GM19328 (cell line): ENCODE measurements around the gene ABCA1.

Source experiments
- ATAC-seq: cut with Tn5 transposase; IDR thresholded peaks from one replicate; pipeline ENCODE4 v1.9.1; 2021; ENCODE audit warnings: mild to moderate bottlenecking, moderate library complexity; ENCODE audit not compliant: unreplicated experiment

Gene ABCA1

DNA sequence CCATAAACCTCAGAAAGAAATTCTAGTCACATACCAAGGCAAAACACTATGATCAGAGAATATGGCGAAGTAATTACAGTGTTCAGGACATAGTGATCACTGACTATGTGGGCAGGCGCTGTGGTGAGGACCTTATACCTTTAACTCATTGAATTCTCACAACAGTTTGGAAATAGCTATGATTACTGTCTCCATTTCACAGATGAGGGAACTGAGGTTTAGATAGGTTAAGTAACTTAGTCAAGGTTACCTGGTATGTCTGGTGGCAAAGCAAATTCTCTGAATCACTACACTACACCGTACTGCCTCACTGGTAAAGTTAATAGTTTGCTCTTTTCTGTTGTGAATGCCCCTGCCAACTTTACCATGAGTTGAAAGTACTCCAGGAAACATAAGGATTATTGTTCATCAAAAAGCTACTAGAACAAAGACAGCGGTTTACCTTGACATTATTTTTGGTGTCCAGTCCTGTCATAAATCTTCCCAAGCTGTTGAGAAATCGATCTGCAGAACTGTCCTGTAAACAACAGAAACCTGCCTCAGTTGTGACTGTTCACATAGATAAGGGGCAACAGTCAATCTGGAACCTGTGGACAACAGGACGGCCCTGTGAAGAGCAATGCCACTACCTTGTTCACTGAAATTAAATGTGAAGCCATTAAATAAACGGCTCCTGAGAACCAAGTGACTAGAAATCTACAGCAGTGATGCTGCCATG lies 127.7 kb downstream of the ABCA1 start:
- ATAC-seq, result no peak

DNA sequence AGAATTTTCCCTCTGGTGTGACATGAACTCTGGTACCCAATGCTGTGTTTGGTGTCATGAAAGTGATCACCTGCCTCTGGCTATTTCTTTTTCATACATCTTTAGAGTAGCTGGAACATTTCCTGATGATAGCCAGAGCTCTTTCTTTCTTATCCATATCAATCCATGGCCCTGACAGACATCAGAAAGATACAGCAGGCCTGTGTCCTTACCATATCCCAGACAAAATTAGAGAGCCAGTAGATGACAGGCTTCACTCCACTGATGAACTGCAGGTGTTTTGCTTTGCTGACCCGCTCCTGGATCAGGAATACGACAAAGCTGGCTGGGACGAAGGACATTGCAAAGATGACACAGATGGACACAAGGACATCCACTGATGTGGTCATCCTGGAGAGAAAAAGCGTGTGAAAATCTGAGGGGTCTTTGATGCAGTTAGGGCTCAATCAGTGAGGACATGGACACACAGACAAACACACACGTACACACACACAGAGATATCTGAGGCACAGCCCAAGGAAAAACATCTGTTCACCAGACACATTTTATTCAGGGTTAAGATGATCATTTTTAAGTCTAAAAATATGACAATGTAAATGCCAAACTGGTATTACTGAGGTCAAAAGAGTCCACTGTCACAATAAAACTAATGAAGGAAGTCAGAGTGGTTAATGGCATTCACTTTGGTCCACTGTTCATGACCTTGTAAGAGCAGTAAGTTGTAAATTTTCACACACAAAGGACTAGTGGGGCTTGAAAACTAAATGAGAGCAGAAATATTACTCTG lies 129.6 kb downstream of the ABCA1 start:
- ATAC-seq, result no peak

DNA sequence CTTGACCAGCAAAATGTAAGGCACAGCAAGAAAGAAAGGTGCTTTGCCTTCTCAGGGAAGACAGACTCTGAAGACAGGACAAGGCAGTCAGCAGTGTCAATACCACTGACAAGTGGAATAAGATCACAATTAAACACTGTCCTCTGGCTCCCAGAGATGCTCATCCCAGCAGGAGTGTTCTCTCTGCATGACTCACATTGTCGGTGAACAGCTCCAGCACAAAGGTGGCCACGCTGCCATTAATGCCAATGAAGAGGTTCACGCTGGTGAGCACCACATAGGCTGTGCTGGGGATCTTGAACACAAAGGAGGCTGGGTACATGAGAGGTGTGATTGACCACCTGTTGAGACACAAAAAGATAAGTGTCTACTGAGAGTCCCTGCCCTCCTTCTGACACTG lies 132.1 kb downstream of the ABCA1 start:
- no peak for ATAC-seq

DNA sequence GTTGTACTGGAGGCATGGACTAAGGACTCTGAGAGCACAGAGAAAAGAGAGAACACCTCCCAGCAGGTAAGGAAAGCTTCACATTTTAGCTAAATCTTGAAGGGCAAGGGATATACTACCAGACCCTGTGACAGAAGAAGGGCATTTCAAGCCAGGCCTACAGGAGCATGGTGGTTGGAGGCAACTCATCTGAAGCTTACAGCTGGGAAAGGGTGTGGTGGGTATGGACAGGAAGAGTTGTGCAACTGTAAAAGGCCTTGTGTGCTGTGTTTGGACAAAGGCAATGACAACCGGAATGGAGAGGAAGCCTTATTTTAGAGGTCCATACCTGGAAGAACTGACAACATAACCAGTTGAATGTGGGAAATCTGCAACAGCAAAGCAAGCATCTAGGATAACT lies 132.9 kb downstream of the ABCA1 start:
- no peak for ATAC-seq

DNA sequence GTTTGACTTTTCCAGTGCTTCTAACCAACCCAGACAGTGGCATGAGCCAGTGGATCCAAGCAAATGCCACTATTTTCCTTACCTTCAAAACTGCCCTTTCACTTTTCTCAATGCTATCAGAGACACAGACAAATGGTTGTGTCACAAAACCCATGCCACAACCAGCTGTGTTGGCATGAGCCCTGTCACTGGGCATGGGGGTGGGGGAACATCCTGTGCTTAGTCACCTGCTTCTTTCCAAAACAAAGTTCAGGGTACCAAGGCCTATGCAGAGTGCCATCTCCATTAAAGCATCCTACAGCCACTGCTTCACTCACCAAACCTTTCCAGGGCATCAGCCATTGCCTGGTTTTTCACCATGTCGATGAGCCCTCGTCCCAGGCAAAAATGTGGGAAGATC lies 133.9 kb downstream of the ABCA1 start:
- ATAC-seq, result no peak

DNA sequence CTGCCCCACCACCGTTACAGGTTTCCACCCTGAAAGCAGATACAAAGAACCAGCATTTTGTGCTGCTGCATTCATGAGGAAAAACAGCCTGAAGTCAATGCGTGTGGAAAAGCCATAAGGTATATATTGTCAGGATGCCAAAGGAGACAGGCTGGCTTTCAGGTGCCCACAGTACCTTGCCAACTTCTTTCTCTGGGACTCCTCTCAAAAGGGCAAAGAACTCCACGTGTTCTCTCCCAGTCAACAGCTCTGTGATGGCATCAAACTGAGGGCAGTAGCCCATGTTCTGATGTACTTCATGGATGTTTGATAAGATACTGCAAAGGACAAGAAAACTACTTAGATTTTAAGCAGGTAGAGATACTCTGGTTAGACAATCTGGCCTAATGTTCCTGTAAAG lies 139.7 kb downstream of the ABCA1 start:
- no peak for ATAC-seq

DNA sequence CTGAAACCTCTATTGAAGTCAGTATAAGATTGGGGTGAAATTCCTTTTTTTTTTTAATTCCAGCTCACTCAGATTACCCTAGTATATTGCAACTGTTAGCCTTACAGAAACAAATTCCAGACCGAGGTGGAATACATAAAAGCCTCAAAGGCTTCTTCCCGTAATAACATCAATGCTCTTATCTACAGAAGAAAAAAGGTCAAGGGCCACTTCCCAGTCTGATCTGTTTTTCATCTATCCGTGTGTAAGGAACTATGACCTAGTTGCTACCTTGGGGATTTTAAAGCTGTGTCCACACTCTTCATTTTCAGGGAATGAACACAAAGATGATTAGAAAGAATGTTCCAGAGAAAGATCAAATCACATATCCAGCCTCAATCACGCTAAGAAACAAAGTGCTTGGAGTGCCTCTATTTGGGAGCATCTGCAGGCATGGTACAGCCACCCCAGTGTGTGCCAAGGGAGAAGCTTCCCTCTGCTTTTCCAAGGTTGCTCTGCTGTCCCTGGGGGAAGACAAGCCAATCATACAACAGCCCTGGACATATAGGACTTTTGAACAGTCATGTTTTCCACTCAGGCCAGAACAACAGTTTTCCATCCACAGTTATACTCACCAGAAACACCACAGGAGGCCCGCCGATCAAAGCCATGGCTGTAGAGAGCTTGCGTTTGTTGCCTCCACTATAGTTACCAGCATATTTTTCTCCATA lies 140.5 kb downstream of the ABCA1 start:
- no peak for ATAC-seq

DNA sequence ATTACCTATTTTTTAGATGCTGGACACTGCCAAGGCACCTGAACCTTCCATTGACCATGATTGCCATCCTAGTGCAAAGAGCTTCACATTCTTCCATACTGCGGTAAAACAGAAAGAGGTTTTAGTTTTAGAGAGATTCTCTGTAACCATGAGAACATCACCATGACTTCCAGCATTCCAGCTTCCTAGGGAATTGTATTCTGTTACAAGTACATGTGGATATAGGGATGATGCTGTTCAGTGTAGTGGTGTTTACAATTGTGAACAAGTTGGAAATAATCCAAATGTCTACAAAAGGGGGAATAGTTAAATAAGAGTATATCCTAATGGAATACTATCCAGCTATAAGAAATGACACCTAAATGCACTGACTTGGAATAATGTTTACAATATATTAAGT lies 141.7 kb downstream of the ABCA1 start:
- no peak for ATAC-seq

DNA sequence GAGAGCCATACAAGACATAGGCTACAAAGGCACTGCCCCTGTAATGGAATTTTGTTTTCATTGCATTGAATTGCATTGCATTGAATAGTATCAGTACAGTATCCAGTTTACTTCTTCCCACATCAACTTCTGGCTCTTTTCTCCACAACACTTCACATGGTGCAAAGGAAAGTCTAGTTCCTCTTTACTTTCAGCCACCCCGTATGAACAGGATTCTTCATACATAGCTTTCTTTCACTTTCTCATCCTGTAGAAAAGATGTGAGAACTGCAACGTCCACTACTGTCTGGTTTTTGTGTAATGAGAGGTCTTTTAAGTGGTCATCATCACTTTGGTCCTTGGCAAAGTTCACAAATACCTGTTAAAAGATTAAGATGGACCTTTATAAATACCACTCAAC lies 143.9 kb downstream of the ABCA1 start:
- ATAC-seq, result peak; percentile 69

DNA sequence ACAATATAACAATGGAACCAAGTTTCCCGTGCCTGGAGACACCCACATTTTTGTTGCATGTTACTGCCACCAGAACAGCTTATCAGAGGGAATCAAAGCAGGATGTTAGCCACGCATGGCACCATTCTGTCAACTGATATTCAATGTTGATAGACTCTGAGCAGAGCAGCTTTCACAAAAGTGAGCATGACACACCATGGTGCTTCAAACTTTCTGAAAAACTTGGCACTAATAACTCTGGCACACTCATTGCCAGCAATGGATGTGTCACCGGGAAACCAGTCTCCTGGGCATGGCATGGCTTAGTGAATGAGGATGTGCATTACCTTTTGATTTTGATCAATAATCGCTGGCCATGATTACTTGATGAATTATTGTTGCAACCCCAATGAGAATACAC lies 144.4 kb downstream of the ABCA1 start:
- ATAC-seq, result no peak

DNA sequence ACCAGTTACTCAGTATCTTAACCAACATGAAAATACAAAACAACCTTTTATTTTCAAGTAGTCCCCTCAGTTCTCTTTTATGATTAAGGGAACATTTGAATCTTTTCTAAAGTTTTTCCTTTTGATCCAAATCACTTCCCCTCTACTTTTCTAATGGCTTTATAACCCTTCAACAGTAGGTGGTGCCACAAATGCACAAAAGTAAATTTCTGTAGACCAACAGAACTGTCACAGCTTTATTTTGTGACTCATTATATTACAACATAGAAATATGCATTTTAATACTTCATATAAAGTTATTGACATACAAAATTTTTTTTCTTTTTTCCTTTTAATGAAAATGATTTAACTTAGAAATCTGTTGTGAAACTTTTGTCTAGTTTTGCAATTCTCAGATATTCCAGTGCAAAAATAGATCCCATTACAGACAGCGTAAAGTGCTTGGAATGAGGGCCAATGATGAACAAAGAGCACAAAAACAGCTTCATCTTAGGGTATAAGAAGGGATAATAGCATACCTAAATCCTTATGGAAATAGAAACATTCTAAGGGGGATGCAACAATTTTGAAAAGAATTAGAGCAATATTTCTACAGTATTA lies 147.1 kb downstream of the ABCA1 start:
- ATAC-seq, result peak; percentile 36

DNA sequence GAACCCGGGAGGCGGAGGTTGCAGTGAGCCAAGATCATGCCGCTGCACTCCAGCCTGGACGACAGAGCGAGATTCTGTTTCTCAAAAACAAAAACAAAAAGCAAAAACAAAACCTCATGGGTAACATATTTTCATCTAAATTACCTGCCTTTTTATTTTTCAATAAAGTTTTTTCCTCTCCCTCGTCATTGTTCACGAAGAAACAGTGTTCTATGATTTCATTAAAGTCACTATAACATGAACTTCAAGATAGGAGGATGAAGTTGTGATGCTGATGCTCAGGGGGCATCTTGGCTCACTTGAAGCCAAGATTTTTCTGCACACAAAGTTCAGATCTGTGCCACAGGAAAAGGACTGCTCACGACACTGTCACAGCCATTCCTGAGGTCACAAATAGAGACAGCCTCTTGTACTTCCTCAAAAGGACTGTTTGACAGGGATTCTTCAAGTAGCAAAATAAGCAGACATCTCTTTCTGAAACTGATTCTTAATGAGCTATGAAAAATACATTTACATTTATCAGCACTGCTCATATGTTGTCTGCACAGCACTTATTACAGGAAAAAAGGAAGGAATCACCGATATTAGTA lies 147.9 kb downstream of the ABCA1 start:
- ATAC-seq, result no peak

DNA sequence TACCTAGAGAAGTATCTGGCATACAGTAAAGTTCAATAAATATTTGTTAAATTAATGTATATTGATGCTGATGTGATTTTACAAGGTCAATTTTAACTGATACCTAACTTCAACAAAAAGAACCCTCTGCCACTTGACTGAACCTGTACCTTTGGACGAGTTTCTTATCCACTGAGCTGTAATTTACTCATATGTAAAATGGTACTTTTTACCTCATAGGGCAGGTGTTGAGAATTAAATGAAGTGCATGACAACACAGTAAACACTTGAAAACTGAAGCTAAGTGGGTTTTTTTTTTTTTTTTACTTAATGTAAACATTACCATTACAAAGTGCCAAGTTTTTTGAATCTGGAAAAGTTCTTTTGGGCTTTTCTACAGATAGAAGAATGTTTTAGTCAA lies 148.6 kb downstream of the ABCA1 start:
- no peak for ATAC-seq

DNA sequence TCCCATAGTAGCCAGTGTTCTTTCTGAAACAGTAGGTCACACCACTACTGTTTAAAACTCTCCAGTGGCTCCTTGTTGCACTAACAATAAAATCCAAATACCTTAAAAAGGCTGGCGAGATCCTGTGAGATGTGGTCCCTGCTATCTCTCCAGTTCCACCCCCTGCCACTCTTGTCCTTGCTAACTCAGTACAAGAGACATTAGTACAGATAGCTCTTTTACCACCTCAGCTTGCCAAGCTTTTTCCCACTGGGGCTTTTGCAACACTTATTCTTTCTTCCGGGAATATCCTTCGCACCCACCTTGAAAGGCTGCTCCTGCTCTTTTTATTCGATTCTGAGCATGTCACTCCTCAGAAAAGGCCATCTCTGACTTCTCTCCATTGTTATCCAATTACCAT lies 149.2 kb downstream of the ABCA1 start:
- ATAC-seq, result no peak

DNA sequence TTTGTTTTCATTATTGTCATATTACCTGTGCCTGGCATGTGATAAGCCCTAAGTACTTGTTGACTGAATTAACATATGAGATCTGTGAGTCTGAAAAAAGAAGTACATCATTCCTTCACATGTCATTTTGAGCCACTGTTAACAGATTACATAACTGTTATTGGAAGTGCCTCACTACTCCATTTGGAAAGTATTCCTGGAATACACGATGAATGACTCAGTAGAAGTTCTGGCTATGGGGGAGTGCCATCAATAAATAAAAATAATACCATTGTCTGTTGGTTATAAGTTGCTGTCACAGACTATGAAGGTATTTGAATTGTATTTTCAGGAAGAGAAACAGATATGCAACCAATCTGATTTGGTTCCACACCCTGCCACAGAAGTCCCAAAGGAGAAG lies 151.2 kb downstream of the ABCA1 start:
- ATAC-seq, result no peak

DNA sequence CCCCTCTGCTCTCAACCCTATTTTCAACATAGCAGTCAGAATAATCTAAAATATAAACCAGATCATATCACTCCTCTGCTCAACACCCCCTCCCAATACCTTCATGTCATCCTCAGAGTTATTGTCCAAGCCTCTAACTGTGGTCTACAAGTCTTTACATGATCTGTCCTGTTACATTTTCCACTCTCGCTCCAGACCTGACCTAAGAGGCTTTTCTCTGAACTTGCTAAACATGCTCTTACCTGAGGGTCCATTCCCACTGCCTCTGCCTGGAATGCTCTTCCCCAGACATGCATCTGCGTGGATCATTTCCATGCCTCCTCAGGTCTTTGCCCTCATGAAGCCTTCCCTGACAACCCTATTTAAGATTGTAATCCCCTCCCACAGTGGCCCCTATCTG lies 152.0 kb downstream of the ABCA1 start:
- ATAC-seq, result peak; percentile 0

DNA sequence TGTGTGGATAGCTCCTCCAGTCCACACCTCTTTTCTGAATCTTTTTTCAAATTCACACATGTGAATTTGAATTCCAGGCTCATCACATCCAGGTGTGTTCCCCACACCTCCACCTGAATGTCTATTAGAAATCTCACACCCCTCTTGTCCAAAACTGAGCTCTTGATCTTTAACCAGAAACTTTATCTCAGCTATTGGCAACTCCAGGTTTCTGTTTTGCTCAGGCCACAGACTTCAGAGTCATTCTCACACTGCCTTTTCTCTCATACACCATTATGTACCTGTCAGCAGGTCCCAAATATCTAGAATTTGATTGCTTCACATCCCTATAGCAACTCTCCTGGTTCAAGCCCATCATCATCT lies 152.4 kb downstream of the ABCA1 start:
- peak; percentile 59 for ATAC-seq

DNA sequence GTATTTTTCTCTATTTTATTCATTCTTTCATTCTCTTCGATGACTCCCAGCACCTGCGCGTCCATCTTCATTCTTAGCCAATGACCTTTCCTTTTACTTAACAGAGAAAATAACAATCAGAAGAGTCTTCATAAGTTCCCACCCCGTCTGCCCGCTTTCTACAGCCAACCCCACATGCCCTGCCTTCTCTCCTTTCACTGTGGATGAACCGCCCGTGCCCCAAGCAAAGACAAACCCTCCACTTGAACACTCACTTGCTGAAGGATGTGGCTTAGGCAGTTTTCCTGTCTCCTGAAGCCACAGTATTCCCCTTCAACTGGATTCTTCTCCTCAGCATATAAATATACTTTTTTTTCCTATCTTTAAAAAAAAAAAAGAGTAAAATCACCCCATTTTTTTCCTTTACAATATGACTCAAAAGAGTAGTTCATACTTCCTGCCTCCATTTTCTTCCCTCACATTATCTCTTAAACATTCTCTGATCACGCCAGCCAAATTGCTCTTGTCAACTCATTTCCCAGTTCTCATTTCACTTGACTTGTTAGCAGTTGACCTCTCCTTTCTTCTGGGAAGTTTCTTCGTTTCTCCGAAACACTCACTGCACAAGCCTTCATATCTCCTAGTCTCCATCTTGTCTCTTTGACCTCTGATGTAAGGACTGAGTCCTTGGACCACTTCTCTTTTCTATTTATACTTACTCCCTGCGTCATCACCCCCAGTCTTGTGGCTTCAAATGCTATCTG lies 153.0 kb downstream of the ABCA1 start:
- ATAC-seq, result peak; percentile 85

DNA sequence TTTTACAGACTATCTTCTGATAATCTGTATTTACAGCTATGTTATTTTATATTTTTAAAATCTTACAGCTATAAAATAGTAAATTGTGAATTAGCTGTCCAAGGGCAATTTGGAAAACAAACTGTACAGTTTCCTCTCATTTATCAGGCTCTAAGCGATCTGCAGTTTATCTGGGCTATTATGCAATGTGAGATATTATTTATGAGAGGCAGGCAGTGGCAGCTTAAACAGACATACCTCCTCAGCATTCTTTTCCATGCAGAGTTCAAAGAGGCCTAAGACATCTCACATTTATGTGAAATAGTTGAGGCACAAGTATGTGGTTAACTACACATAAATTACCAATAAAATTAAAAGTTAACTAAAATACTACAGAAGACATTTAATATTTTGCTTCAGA lies 153.8 kb downstream of the ABCA1 start:
- ATAC-seq, result no peak

DNA sequence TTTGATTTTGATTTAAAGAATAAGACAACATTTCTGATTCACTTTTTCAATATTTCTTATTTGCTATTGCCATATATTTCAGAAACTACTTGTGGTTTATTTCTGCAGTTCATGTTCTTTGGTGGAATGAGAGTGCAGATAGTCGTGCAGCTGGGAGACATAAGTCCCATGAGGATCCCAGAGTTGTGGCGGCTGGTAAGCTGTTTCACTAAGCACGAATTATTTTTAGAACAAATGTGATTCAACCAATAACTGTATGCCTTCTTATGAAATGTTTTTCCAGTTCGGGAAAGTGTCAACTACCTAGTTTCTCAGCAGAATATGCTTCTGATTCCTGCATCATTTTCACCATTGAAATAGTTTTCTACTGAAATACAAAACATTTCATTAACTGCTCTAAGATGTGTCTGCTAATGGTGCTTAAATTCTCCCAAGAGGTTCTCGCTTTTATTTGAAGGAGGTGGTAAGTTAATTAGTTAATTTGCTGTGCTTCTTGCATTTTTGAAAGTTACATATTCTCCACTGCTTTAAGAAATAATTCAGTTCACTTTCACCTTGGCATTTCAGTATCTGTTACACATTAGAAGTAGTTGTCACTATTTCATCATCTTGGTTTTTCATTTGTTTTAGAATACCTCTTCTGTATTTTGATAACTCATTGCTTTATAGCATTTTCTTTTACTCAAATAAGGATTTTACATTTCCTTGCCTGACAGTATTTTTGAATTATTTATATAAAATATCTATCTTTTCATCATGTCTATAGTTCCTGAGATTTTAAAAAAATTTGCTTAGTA lies 155.0 kb downstream of the ABCA1 start:
- ATAC-seq, result no peak
